HepG2 (cell line): ENCODE results near the gene NISCH. TPM values are rescaled to one million over a fixed set of nuclear protein-coding genes. Genes with fewer than 3 reads are reported as not detected.

ENCODE experiments used
- BCL6 ChIP-seq: IDR thresholded peaks from 2 replicates; pipeline ENCODE4 v1.6.1; 2016; ENCODE audit warnings: missing genetic modification reagents, missing compliant biosample characterization
- CHD2 ChIP-seq: IDR thresholded peaks from 2 replicates; pipeline ENCODE4 v1.6.1; 2011; ENCODE audit warnings: low read depth, low read length, improper control_type of control experiment
- GTF2F1 ChIP-seq: fragments of 150-350 bp; IDR thresholded peaks from 2 replicates; pipeline ENCODE4 v1.6.1; 2014; ENCODE audit warnings: low read length
- HNRNPL ChIP-seq: fragments of 200-400 bp; formaldehyde crosslinking; IDR thresholded peaks from 2 replicates; pipeline ENCODE4 v1.6.1; 2017; ENCODE audit warnings: mild to moderate bottlenecking, low read depth, low read length
- KDM3A ChIP-seq: IDR thresholded peaks from 2 replicates; pipeline ENCODE4 v1.6.1; 2018; ENCODE audit warnings: low read depth, missing compliant biosample characterization
- MBNL3 ChIP-seq: fragments of 250-450 bp; sonication (Bioruptor Pico); conservative IDR thresholded peaks from 2 replicates; pipeline ENCODE4 v1.8.0; 2022; ENCODE audit warnings: mild to moderate bottlenecking, inconsistent platforms
- MXI1 ChIP-seq: IDR thresholded peaks from 3 replicates; pipeline ENCODE4 v1.6.1; 2012; ENCODE audit warnings: low read depth, low read length, inconsistent platforms, borderline replicate concordance
- NFKB2 ChIP-seq: sonication (generic); formaldehyde crosslinking; IDR thresholded peaks from 2 replicates; pipeline ENCODE4 v1.4.0; 2020; ENCODE audit warnings: missing genetic modification reagents, borderline replicate concordance
- SNRNP70 ChIP-seq: fragments of 200-400 bp; formaldehyde crosslinking; IDR thresholded peaks from 2 replicates; pipeline ENCODE4 v1.6.1; 2017; ENCODE audit warnings: mild to moderate bottlenecking, low read depth, low read length, moderate library complexity
- SP2 ChIP-seq: sonication (generic); formaldehyde crosslinking; IDR thresholded peaks from 2 replicates; pipeline ENCODE4 v1.5.1; 2020; ENCODE audit warnings: mild to moderate bottlenecking, missing genetic modification reagents
- SP5 ChIP-seq: IDR thresholded peaks from 2 replicates; pipeline ENCODE4 v1.6.1; 2016; ENCODE audit warnings: low read depth, borderline replicate concordance
- TBX3 ChIP-seq: fragments of 450-650 bp; IDR thresholded peaks from 2 replicates; pipeline ENCODE4 v1.6.1; 2017; ENCODE audit warnings: antibody characterized with exemption, mild to moderate bottlenecking, inconsistent platforms, borderline replicate concordance
- YEATS2 ChIP-seq: sonication (generic); formaldehyde crosslinking; IDR thresholded peaks from 2 replicates; pipeline ENCODE4 v1.4.0; 2020; ENCODE audit warnings: missing genetic modification reagents, borderline replicate concordance
- ZBTB8A ChIP-seq: sonication (generic); formaldehyde crosslinking; IDR thresholded peaks from 2 replicates; pipeline ENCODE4 v1.4.0; 2020; ENCODE audit warnings: mild to moderate bottlenecking, low read depth, missing genetic modification reagents, borderline replicate concordance
- ZNF143 ChIP-seq: sonication (generic); formaldehyde crosslinking; IDR thresholded peaks from 2 replicates; pipeline ENCODE4 v1.4.0; 2020; ENCODE audit warnings: missing genetic modification reagents
- ZNF20 ChIP-seq: sonication (generic); formaldehyde crosslinking; IDR thresholded peaks from 2 replicates; pipeline ENCODE4 v1.4.0; 2020; ENCODE audit warnings: mild to moderate bottlenecking, moderate library complexity, missing genetic modification reagents
- ZNF225 ChIP-seq: sonication (generic); formaldehyde crosslinking; IDR thresholded peaks from 2 replicates; pipeline ENCODE4 v1.4.0; 2020; ENCODE audit warnings: mild to moderate bottlenecking, missing genetic modification reagents
- ZNF256 ChIP-seq: sonication (generic); formaldehyde crosslinking; conservative IDR thresholded peaks from 2 replicates; pipeline ENCODE4 v1.4.0; 2020; ENCODE audit warnings: missing genetic modification reagents
- ZNF30 ChIP-seq: sonication (generic); formaldehyde crosslinking; IDR thresholded peaks from 2 replicates; pipeline ENCODE4 v1.5.0; 2020; ENCODE audit warnings: mild to moderate bottlenecking, missing genetic modification reagents
- ZNF367 ChIP-seq: sonication (generic); formaldehyde crosslinking; IDR thresholded peaks from 2 replicates; pipeline ENCODE4 v1.4.0; 2020; ENCODE audit warnings: missing genetic modification reagents, borderline replicate concordance
- ZNF547 ChIP-seq: sonication (generic); formaldehyde crosslinking; IDR thresholded peaks from 2 replicates; pipeline ENCODE4 v1.5.1; 2020; ENCODE audit warnings: mild to moderate bottlenecking, missing genetic modification reagents
- ZNF629 ChIP-seq: sonication (generic); formaldehyde crosslinking; conservative IDR thresholded peaks from 2 replicates; pipeline ENCODE4 v1.5.0; 2020; ENCODE audit warnings: missing genetic modification reagents
- ZNF879 ChIP-seq: sonication (generic); formaldehyde crosslinking; IDR thresholded peaks from 2 replicates; pipeline ENCODE4 v1.8.1; 2023; ENCODE audit warnings: missing genetic modification reagents
- polyA plus RNA-seq, 8 experiments: library from polyadenylated mRNA; depleted of rRNA in 3 of 8; stranded (reverse) in 7 of 8; unstranded in 1 of 8; fragments of >200 nt; fragmentation: Illumina TruSeq in 4 of 8; extraction: Trizol in 4 of 8; gene quantifications; 2 replicates each; pipeline versions ENCODE4 v1.2.1 to v1.2.3, GENCODE V29; 2011 to 2016; ENCODE audit warnings: low read depth in 4 of 8, missing spikeins in 1 of 8, mixed read lengths in 1 of 8; ENCODE audit not compliant: insufficient read depth in 1 of 8
- total RNA-seq, 5 experiments: library from RNA; depleted of rRNA; stranded (reverse); fragments of >200 nt; fragmentation: Illumina TruSeq; extraction: Trizol; gene quantifications; 2 replicates each; pipeline ENCODE4 v1.2.3, GENCODE V29; 2016; ENCODE audit warnings: low read depth in 1 of 5
- TF ChIP-seq, protein P1 (sequence below): sonication (generic); formaldehyde crosslinking; IDR thresholded peaks from 2 replicates; pipeline ENCODE4 v1.5.0; 2020; ENCODE audit warnings: mild to moderate bottlenecking, missing genetic modification reagents, borderline replicate concordance
- TF ChIP-seq, protein P2 (sequence below): sonication (generic); formaldehyde crosslinking; IDR thresholded peaks from 2 replicates; pipeline ENCODE4 v1.4.0; 2020; ENCODE audit warnings: mild to moderate bottlenecking, missing genetic modification reagents
- TF ChIP-seq, protein P3 (sequence below): sonication (generic); formaldehyde crosslinking; IDR thresholded peaks from 2 replicates; pipeline ENCODE4 v1.4.0; 2020; ENCODE audit warnings: mild to moderate bottlenecking, missing genetic modification reagents
- TF ChIP-seq, protein P4 (sequence below): sonication (generic); formaldehyde crosslinking; IDR thresholded peaks from 2 replicates; pipeline ENCODE4 v1.5.0; 2020; ENCODE audit warnings: missing genetic modification reagents

Gene NISCH
- total and polyA plus RNA-seq, 2 of the 13 experiments (the other 11 are each of a cell fraction or from before 2014, with no cell fraction given) = 27.0 to 47.6 TPM

DNA sequence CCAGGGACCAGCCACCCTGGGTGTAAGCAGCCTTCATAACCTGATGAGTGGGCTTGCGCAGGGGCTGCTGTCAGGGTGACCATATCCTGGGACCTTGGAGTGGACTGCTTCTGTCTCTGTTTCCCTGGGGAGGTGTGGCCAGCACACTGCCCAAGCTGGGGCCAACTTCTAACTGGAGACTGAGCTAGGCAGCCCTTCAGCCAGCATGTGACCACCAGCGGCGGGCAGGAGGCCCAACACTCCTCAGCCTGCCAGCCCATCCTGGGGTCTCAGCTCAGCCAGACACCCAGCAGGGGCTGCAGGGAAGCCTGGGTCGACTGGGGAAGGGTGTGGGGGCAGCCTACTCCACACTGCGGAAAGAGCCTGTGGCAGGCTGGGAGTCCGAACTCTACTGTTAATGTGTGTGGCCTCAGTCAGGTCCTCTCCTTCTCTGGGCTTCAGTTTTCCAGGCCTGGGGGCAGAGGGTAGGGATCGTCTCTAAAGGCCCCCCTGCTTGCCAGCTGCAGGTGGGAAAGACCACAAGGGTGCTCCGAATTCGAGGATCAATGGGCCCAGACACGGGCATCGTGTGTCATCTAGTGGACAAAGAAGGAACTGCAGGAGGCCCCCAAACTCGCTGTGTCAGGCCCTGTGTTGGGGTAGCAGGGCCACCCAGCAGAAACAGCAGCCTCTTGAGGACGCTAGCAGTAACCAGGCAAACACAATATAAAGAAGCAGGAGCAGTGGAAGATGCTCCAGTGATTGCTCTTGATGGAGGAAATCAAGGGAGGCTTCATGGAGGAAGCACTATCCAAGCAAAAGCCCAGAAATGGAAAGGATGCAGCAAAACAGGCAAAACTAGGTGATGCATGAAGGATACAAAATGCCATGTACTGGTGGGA lies 8.5 kb upstream of the NISCH start (continued):
- TF ChIP-seq BCL6 (CRISPR knock-in tag) (peak; percentile 38; the same call in 1 of the 2 replicates), GTF2F1 (no peak), ZNF367 (CRISPR knock-in tag) (no peak), ZNF629 (CRISPR knock-in tag) (no peak), TBX3 (no peak), MXI1 (no peak; the same call in 2 of the 3 replicates), ZNF143 (CRISPR knock-in tag) (no peak), SP5 (CRISPR knock-in tag) (no peak), SP2 (0 out of 2 replicates have a peak, but pooled peaks have one; percentile 38), NFKB2 (CRISPR knock-in tag) (peak; percentile 18; the same call in 1 of the 2 replicates), ZNF30 (CRISPR knock-in tag) (no peak), ZBTB8A (CRISPR knock-in tag) (no peak), SNRNP70 (no peak), ZNF547 (CRISPR knock-in tag) (0 out of 2 replicates have a peak, but pooled peaks have one; percentile 29), YEATS2 (0 out of 2 replicates have a peak, but pooled peaks have one; percentile 19), MBNL3 (no peak), HNRNPL (no peak), KDM3A (CRISPR knock-in tag) (0 out of 2 replicates have a peak, but pooled peaks have one; percentile 31), ZNF20 (CRISPR knock-in tag) (no peak), ZNF879 (CRISPR knock-in tag) (no peak), ZNF256 (CRISPR knock-in tag) (no peak), ZNF225 (CRISPR knock-in tag) (no peak), CHD2 (no peak)
- TF ChIP-seq, protein P1, sequence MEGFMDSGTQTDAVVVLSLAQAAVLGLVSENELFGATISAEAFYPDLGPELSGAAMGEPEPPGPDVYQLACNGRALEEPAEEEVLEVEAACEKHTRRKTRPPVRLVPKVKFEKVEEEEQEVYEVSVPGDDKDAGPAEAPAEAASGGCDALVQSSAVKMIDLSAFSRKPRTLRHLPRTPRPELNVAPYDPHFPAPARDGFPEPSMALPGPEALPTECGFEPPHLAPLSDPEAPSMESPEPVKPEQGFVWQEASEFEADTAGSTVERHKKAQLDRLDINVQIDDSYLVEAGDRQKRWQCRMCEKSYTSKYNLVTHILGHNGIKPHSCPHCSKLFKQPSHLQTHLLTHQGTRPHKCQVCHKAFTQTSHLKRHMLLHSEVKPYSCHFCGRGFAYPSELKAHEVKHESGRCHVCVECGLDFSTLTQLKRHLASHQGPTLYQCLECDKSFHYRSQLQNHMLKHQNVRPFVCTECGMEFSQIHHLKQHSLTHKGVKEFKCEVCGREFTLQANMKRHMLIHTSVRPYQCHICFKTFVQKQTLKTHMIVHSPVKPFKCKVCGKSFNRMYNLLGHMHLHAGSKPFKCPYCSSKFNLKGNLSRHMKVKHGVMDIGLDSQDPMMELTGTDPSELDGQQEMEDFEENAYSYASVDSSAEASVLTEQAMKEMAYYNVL (CRISPR knock-in tag) = no peak
- TF ChIP-seq, protein P2, sequence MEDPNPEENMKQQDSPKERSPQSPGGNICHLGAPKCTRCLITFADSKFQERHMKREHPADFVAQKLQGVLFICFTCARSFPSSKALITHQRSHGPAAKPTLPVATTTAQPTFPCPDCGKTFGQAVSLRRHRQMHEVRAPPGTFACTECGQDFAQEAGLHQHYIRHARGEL = no peak
- TF ChIP-seq, protein P3, sequence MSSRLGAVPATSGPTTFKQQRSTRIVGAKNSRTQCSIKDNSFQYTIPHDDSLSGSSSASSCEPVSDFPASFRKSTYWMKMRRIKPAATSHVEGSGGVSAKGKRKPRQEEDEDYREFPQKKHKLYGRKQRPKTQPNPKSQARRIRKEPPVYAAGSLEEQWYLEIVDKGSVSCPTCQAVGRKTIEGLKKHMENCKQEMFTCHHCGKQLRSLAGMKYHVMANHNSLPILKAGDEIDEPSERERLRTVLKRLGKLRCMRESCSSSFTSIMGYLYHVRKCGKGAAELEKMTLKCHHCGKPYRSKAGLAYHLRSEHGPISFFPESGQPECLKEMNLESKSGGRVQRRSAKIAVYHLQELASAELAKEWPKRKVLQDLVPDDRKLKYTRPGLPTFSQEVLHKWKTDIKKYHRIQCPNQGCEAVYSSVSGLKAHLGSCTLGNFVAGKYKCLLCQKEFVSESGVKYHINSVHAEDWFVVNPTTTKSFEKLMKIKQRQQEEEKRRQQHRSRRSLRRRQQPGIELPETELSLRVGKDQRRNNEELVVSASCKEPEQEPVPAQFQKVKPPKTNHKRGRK (CRISPR knock-in tag) = no peak
- TF ChIP-seq, protein P4, sequence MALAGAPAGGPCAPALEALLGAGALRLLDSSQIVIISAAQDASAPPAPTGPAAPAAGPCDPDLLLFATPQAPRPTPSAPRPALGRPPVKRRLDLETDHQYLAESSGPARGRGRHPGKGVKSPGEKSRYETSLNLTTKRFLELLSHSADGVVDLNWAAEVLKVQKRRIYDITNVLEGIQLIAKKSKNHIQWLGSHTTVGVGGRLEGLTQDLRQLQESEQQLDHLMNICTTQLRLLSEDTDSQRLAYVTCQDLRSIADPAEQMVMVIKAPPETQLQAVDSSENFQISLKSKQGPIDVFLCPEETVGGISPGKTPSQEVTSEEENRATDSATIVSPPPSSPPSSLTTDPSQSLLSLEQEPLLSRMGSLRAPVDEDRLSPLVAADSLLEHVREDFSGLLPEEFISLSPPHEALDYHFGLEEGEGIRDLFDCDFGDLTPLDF (CRISPR knock-in tag) = no peak
